K562 (cell line): ENCODE measurements around the gene HLA-DMB. TPM values are rescaled to one million over a fixed set of nuclear protein-coding genes. Genes with fewer than 3 reads are reported as not detected.

ENCODE experiments used
- BRF1 ChIP-seq: IDR thresholded peaks from 3 replicates; pipeline ENCODE4 v1.6.1; 2011; ENCODE audit warnings: borderline replicate concordance, mild to moderate bottlenecking; ENCODE audit not compliant: insufficient read length; ENCODE audit errors: extremely low read depth
- CREB1 ChIP-seq, 2 experiments: sonication (generic) in 1 of 2; formaldehyde crosslinking in 1 of 2; IDR thresholded peaks; 2 replicates each; pipeline versions ENCODE4 v1.6.1 to v1.8.0; 2012 to 2022; ENCODE audit warnings: inconsistent platforms in 1 of 2, mild to moderate bottlenecking in 1 of 2, missing genetic modification reagents in 1 of 2, moderate library complexity in 1 of 2
- DNMT1 ChIP-seq: fragments of 450-650 bp; IDR thresholded peaks from 2 replicates; pipeline ENCODE4 v1.6.1; 2016; ENCODE audit warnings: antibody characterized with exemption, mild to moderate bottlenecking
- FOS ChIP-seq: IDR thresholded peaks from 3 replicates; pipeline ENCODE4 v1.6.1; 2011; ENCODE audit not compliant: insufficient read length; ENCODE audit errors: extremely low read depth
- HNRNPK ChIP-seq: fragments of 200-400 bp; formaldehyde crosslinking; IDR thresholded peaks from one replicate; pipeline ENCODE4 v1.6.1; 2018; ENCODE audit warnings: mild to moderate bottlenecking, low read depth, low read length; ENCODE audit not compliant: poor library complexity, severe bottlenecking
- PHB ChIP-seq: fragments of 250-450 bp; sonication (Bioruptor Pico); IDR thresholded peaks from 2 replicates; pipeline ENCODE4 v1.5.0; 2021
- RB1 ChIP-seq: fragments of 450-650 bp; IDR thresholded peaks from 2 replicates; pipeline ENCODE4 v1.6.1; 2017; ENCODE audit warnings: low read depth, mild to moderate bottlenecking
- RUNX1 ChIP-seq: sonication (generic); IDR thresholded peaks from 2 replicates; pipeline ENCODE4 v1.6.1; 2016; ENCODE audit warnings: antibody characterized with exemption, low read depth
- STAG1 ChIP-seq: sonication (generic); formaldehyde crosslinking; IDR thresholded peaks from 2 replicates; pipeline ENCODE4 v1.5.0; 2020; ENCODE audit warnings: missing genetic modification reagents, borderline replicate concordance
- YY1 ChIP-seq, 3 experiments: IDR thresholded peaks; 2 replicates each; pipeline ENCODE4 v1.6.1; 2011; ENCODE audit warnings: low read length in 2 of 3, mild to moderate bottlenecking in 2 of 3, moderate library complexity in 2 of 3, borderline replicate concordance in 1 of 3, control low read depth in 1 of 3, low read depth in 1 of 3; ENCODE audit not compliant: insufficient read depth in 3 of 3, insufficient replicate concordance in 2 of 3, control insufficient read depth in 1 of 3, insufficient read length in 1 of 3; ENCODE audit errors: extremely low read depth in 1 of 3
- ZBTB1 ChIP-seq: sonication (generic); formaldehyde crosslinking; IDR thresholded peaks from 2 replicates; pipeline ENCODE4 v1.8.1; 2023; ENCODE audit warnings: missing genetic modification reagents, low read depth, mild to moderate bottlenecking, borderline replicate concordance
- ZNF77 ChIP-seq: fragments of 250-450 bp; sonication (Bioruptor Pico); IDR thresholded peaks from 2 replicates; pipeline ENCODE4 v1.5.0; 2020
- ZNF778 ChIP-seq: fragments of 450-650 bp; formaldehyde crosslinking; IDR thresholded peaks from 2 replicates; pipeline ENCODE4 v1.4.0; 2020; ENCODE audit warnings: mild to moderate bottlenecking, moderate library complexity
- polyA plus RNA-seq, 8 experiments: library from polyadenylated mRNA; depleted of rRNA in 4 of 8; stranded (reverse) in 5 of 8; unstranded in 3 of 8; fragments of >200 nt; fragmentation: Nextera tagmentation in 2 of 8; fragmentation: Illumina TruSeq in 1 of 8; extraction: Ambion mirVana in 2 of 8; extraction: Trizol in 1 of 8; gene quantifications; 2 replicates each; pipeline versions ENCODE4 v1.2.1 to v1.2.3, GENCODE V29; 2011 to 2014; ENCODE audit warnings: inconsistent platforms in 1 of 8, missing spikeins in 1 of 8
- total RNA-seq, 7 experiments: library from RNA; depleted of rRNA in 6 of 7; stranded (reverse); fragments of >200 nt in 6 of 7; fragmentation: Illumina TruSeq in 2 of 7; extraction: Trizol in 2 of 7; gene quantifications; 2 replicates each; pipeline versions ENCODE4 v1.2.1 to v1.2.3, GENCODE V29; 2011 to 2021; ENCODE audit warnings: low replicate concordance in 1 of 7
- TF ChIP-seq, protein P1 (sequence below): fragments of 200-800 bp; sonication (Bioruptor generic); IDR thresholded peaks from 2 replicates; pipeline ENCODE4 v1.6.1; 2016; ENCODE audit warnings: missing genetic modification characterization, missing compliant biosample characterization
- TF ChIP-seq, protein P2 (sequence below): fragments of 150-350 bp; IDR thresholded peaks from 2 replicates; pipeline ENCODE4 v1.6.1; 2014; ENCODE audit warnings: low read depth, mild to moderate bottlenecking, low read length, borderline replicate concordance

Gene HLA-DMB
- total and polyA plus RNA-seq, 9 of the 15 experiments (the other 6 are each of a cell fraction or from before 2014, with no cell fraction given), result 0.38 TPM; not detected in 8

DNA sequence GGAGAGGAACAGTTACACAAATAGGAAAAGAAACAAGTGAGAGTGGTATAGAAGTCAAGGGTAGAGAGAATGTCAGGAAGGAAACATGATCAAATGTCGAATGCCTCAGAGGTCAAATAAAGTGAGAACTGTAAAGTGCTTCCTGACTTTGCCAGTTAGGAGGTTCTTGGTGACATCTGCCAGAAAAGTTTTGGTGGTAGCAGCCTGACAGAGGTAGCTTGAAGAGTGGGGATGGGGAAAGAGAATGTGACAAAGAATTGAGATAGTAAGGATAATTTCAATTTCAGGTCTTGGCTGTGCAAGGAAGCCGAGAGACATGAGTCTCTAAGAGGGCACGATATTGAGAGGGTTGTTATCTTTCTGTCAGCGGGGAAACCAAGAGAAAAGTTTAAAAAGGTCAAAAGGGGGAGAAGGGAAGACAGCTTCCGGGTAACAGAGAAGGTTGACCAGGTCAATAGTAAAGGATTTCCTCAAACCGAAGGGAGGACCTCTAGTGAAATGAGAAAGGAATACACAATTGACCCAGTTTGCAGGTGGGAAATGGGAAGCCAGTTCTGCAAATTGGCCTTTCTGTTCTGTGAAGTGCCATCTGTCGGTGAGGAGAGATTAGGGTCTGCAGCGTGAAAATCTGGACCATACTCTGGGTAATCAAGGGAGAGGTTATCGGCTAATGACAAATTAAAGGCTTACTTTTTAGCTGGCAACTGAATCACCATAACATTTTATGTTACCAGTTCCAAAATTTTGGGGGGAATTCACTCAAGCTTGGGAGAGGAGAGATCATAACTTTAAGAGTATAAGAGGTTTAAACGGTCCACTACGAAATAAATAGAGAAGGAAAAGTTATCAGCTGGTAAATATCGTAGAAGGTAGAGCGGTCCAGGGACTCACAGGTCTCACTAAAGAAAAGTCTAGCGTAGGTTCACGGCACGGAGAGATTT is 26.6 kb upstream of the HLA-DMB start (continued):
- TF ChIP-seq, protein P1, sequence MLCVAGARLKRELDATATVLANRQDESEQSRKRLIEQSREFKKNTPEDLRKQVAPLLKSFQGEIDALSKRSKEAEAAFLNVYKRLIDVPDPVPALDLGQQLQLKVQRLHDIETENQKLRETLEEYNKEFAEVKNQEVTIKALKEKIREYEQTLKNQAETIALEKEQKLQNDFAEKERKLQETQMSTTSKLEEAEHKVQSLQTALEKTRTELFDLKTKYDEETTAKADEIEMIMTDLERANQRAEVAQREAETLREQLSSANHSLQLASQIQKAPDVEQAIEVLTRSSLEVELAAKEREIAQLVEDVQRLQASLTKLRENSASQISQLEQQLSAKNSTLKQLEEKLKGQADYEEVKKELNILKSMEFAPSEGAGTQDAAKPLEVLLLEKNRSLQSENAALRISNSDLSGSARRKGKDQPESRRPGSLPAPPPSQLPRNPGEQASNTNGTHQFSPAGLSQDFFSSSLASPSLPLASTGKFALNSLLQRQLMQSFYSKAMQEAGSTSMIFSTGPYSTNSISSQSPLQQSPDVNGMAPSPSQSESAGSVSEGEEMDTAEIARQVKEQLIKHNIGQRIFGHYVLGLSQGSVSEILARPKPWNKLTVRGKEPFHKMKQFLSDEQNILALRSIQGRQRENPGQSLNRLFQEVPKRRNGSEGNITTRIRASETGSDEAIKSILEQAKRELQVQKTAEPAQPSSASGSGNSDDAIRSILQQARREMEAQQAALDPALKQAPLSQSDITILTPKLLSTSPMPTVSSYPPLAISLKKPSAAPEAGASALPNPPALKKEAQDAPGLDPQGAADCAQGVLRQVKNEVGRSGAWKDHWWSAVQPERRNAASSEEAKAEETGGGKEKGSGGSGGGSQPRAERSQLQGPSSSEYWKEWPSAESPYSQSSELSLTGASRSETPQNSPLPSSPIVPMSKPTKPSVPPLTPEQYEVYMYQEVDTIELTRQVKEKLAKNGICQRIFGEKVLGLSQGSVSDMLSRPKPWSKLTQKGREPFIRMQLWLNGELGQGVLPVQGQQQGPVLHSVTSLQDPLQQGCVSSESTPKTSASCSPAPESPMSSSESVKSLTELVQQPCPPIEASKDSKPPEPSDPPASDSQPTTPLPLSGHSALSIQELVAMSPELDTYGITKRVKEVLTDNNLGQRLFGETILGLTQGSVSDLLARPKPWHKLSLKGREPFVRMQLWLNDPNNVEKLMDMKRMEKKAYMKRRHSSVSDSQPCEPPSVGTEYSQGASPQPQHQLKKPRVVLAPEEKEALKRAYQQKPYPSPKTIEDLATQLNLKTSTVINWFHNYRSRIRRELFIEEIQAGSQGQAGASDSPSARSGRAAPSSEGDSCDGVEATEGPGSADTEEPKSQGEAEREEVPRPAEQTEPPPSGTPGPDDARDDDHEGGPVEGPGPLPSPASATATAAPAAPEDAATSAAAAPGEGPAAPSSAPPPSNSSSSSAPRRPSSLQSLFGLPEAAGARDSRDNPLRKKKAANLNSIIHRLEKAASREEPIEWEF (CRISPR knock-in tag), result peak; percentile 73; the same call in 1 of the 2 replicates
- TF ChIP-seq RUNX1 (no peak), RB1 (peak; percentile 35; the same call in 1 of the 2 replicates), PHB (CRISPR knock-in tag) (no peak), FOS (no peak), DNMT1 (no peak), HNRNPK (no peak), STAG1 (CRISPR knock-in tag) (no peak), ZBTB1 (CRISPR knock-in tag) (no peak), ZNF77 (no peak), YY1 (IDR thresholded peaks at IDR 0.05; ENCODE audit: borderline replicate concordance in 1 of 3, control insufficient read depth in 1 of 3, extremely low read depth in 1 of 3, insufficient read depth in 3 of 3, insufficient read length in 1 of 3, insufficient replicate concordance in 2 of 3, low read depth in 1 of 3, low read length in 2 of 3) (no peak), ZNF778 (CRISPR knock-in tag) (no peak), BRF1 (no peak), CREB1 (IDR thresholded peaks at IDR 0.05) (no peak), CREB1 (CRISPR knock-in tag; IDR thresholded peaks at IDR 0.05) (no peak)
- TF ChIP-seq, protein P2, sequence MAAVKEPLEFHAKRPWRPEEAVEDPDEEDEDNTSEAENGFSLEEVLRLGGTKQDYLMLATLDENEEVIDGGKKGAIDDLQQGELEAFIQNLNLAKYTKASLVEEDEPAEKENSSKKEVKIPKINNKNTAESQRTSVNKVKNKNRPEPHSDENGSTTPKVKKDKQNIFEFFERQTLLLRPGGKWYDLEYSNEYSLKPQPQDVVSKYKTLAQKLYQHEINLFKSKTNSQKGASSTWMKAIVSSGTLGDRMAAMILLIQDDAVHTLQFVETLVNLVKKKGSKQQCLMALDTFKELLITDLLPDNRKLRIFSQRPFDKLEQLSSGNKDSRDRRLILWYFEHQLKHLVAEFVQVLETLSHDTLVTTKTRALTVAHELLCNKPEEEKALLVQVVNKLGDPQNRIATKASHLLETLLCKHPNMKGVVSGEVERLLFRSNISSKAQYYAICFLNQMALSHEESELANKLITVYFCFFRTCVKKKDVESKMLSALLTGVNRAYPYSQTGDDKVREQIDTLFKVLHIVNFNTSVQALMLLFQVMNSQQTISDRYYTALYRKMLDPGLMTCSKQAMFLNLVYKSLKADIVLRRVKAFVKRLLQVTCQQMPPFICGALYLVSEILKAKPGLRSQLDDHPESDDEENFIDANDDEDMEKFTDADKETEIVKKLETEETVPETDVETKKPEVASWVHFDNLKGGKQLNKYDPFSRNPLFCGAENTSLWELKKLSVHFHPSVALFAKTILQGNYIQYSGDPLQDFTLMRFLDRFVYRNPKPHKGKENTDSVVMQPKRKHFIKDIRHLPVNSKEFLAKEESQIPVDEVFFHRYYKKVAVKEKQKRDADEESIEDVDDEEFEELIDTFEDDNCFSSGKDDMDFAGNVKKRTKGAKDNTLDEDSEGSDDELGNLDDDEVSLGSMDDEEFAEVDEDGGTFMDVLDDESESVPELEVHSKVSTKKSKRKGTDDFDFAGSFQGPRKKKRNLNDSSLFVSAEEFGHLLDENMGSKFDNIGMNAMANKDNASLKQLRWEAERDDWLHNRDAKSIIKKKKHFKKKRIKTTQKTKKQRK, result no peak
